ENCODE measurements around the gene HIF1A.

HIF1A gene

GRCh38 chr14:61766151-61766550 is 70.8 kb downstream of the HIF1A start:
- TF ChIP-seq CTCF (conservative IDR thresholded peaks at IDR 0.05; ENCODE audit: low read depth): no peak
- H3K27ac ChIP-seq: no peak overlapping the region
- DNase-seq (ENCODE audit: low spot score): no peak
- POLR2A ChIA-PET (ENCODE audit: low non-redundant PET): no interaction called here
- CTCF ChIA-PET: no interaction called here

- ChIA-PET POLR2A (ENCODE audit: low non-redundant PET) (interaction anchor here (0.6 kb wide), 1 partner anchor 70 kb away, joined by 7 read pairs; no protein-coding TSS in a partner anchor), CTCF (interaction anchor here (0.6 kb wide), 1 partner anchor 475 kb away, joined by 3 read pairs; no protein-coding TSS in a partner anchor)
Measured at GRCh38 chr14:61768240-61768639, 72.9 kb downstream of the HIF1A start.

GRCh38 chr14:61769893-61770292 is 74.6 kb downstream of the HIF1A start:
- ChIA-PET CTCF (interaction anchor here (0.6 kb wide), 1 partner anchor 31 kb away, joined by 5 read pairs; no protein-coding TSS in a partner anchor), POLR2A (ENCODE audit: low non-redundant PET) (interaction anchor here (0.7 kb wide), 1 partner anchor 216 kb away, joined by 3 read pairs; no protein-coding TSS in a partner anchor)
- no peak for TF ChIP-seq CTCF (conservative IDR thresholded peaks at IDR 0.05; ENCODE audit: low read depth)
- DNase-seq (ENCODE audit: low spot score): no peak
- H3K27ac ChIP-seq: no peak overlapping the region

More at GRCh38 chr14:61768240-61768639, 72.9 kb downstream of the HIF1A start:
- no peak for DNase-seq (ENCODE audit: low spot score)
- no peak for TF ChIP-seq CTCF (conservative IDR thresholded peaks at IDR 0.05; ENCODE audit: low read depth)
- H3K27ac ChIP-seq: no peak overlapping the region

GRCh38 chr14:61774861-61775260 is 79.5 kb downstream of the HIF1A start:
- ChIA-PET POLR2A (ENCODE audit: low non-redundant PET) (no interaction called here), CTCF (no interaction called here)
- no peak for TF ChIP-seq CTCF (conservative IDR thresholded peaks at IDR 0.05; ENCODE audit: low read depth)
- no peak overlapping the region for H3K27ac ChIP-seq
- DNase-seq (ENCODE audit: low spot score): no peak

GRCh38 chr14:61780125-61780524 is 84.8 kb downstream of the HIF1A start:
- no peak overlapping the region for H3K27ac ChIP-seq
- no peak for DNase-seq (ENCODE audit: low spot score)
- CTCF ChIA-PET: no interaction called here
- no peak for TF ChIP-seq CTCF (conservative IDR thresholded peaks at IDR 0.05; ENCODE audit: low read depth)
- POLR2A ChIA-PET (ENCODE audit: low non-redundant PET): no interaction called here

GRCh38 chr14:61797309-61797708 is 102.0 kb downstream of the HIF1A start:
- no peak overlapping the region for H3K27ac ChIP-seq
- POLR2A ChIA-PET (ENCODE audit: low non-redundant PET): no interaction called here
- DNase-seq (ENCODE audit: low spot score): no peak
- TF ChIP-seq CTCF (conservative IDR thresholded peaks at IDR 0.05; ENCODE audit: low read depth): no peak
- CTCF ChIA-PET: interaction anchor here (0.5 to 1.3 kb wide), 3 partner anchors 21 to 163 kb away, joined by 3 to 4 read pairs (median 3); no protein-coding TSS in a partner anchor

Measured in RWPE1 (cell line).